A549 (cell line): Measurements from ENCODE around the gene PRRG3. TPM values are rescaled to one million over a fixed set of nuclear protein-coding genes. Genes with fewer than 3 reads are reported as not detected.

Source experiments
- ATAC-seq, 2 experiments: fragments of 200-7000 bp in 1 of 2; fragments of >200 bp in 1 of 2; cut with Nextera tagmentation in 1 of 2; cut with Tn5 transposase in 1 of 2; 3 replicates each; pipeline versions ENCODE4 v1.8.0 to v1.9.1; 2018 to 2020; ENCODE audit warnings: mild to moderate bottlenecking in 1 of 2, moderate library complexity in 1 of 2
- CTCF ChIA-PET: fragments of 300-600 bp; sonication (Branson Sonifier 250); formaldehyde crosslinking; extraction: SDS; loops from one replicate; lab custom pipeline; 2021; ENCODE audit warnings: antibody characterized with exemption, inconsistent platforms; lab: Yijun Ruan, JAX
- POLR2A ChIA-PET: fragments of 350-600 bp; formaldehyde crosslinking; extraction: SDS; loops from one replicate; lab custom pipeline; 2021; ENCODE audit warnings: antibody characterized with exemption, inconsistent platforms; lab: Yijun Ruan, JAX
- DNase-seq, 2 experiments: peaks; one replicate each; pipeline versions ENCODE4 v3.0.0 to v3.0.0-alpha.2; 2011 to 2016; ENCODE audit warnings: low read depth in 1 of 2, low spot score in 1 of 2
- FAIRE-seq: peaks from 2 replicates; lab custom pipeline; 2011; peaks lifted over from hg19 to GRCh38; lab: Jason Lieb, UNC
- H3K27ac ChIP-seq, 2 experiments: fragments of >200 bp; sonication (Bioruptor Twin); formaldehyde crosslinking; 3 replicates each; pipeline ENCODE4 v1.5.1; 2016 to 2017
- H3K4me1 ChIP-seq: fragments of >200 bp; sonication (Bioruptor Twin); formaldehyde crosslinking; 3 replicates; pipeline ENCODE4 v1.6.1; 2016
- H3K4me2 ChIP-seq: fragments of >200 bp; sonication (Bioruptor Twin); formaldehyde crosslinking; 3 replicates; pipeline ENCODE4 v1.6.1; 2016
- H3K4me3 ChIP-seq: fragments of >200 bp; sonication (Bioruptor Twin); formaldehyde crosslinking; 3 replicates; pipeline ENCODE4 v1.5.1; 2016
- H3K9me3 ChIP-seq: fragments of >200 bp; sonication (Bioruptor Twin); formaldehyde crosslinking; 3 replicates; pipeline ENCODE4 v1.6.1; 2016
- CBX8 ChIP-seq: fragments of 200-600 bp; sonication (generic); IDR thresholded peaks from 2 replicates; pipeline ENCODE4 v1.6.1; 2016
- CEBPB ChIP-seq, 2 experiments: fragments of >200 bp in 1 of 2; sonication (Bioruptor Twin) in 1 of 2; formaldehyde crosslinking in 1 of 2; IDR thresholded peaks; 2 replicates each; pipeline ENCODE4 v1.6.1; 2012 to 2016
- CHD2 ChIP-seq: fragments of 150-350 bp; IDR thresholded peaks from 2 replicates; pipeline ENCODE4 v1.6.1; 2014; ENCODE audit warnings: low read length; ENCODE audit not compliant: partially characterized antibody
- FOXS1 ChIP-seq: fragments of 250-450 bp; sonication (Bioruptor Pico); IDR thresholded peaks from 2 replicates; pipeline ENCODE4 v1.5.0; 2020; ENCODE audit warnings: mild to moderate bottlenecking, moderate library complexity
- GATA3 ChIP-seq: IDR thresholded peaks from 2 replicates; pipeline ENCODE4 v1.6.1; 2012; ENCODE audit warnings: borderline replicate concordance
- HDAC2 ChIP-seq: fragments of 200-600 bp; sonication (generic); IDR thresholded peaks from 2 replicates; pipeline ENCODE4 v1.6.1; 2016
- HEYL ChIP-seq: fragments of 250-450 bp; sonication (Bioruptor Pico); IDR thresholded peaks from 2 replicates; pipeline ENCODE4 v1.8.0; 2021; ENCODE audit warnings: mild to moderate bottlenecking, moderate library complexity
- JUN ChIP-seq, 2 experiments: fragments of >200 bp; sonication (Bioruptor Twin); formaldehyde crosslinking; IDR thresholded peaks; 2 replicates in 1 of 2; 3 replicates in 1 of 2; pipeline ENCODE4 v1.6.1; 2016 to 2017
- JUNB ChIP-seq: fragments of >200 bp; sonication (Bioruptor Twin); formaldehyde crosslinking; IDR thresholded peaks from 2 replicates; pipeline ENCODE4 v1.6.1; 2016
- MAFK ChIP-seq: fragments of 450-650 bp; IDR thresholded peaks from 2 replicates; pipeline ENCODE4 v1.6.1; 2014; ENCODE audit not compliant: partially characterized antibody
- NFE2L2 ChIP-seq: fragments of 150-350 bp; conservative IDR thresholded peaks from 2 replicates; pipeline ENCODE4 v1.6.1; 2014; ENCODE audit warnings: low read length
- POLR2A ChIP-seq: IDR thresholded peaks from 2 replicates; pipeline ENCODE4 v1.6.1; 2012; ENCODE audit warnings: mild to moderate bottlenecking, low read length
- RAD21 ChIP-seq, 2 experiments: fragments of >200 bp in 1 of 2; sonication (Bioruptor Twin) in 1 of 2; formaldehyde crosslinking in 1 of 2; IDR thresholded peaks in 1 of 2; conservative IDR thresholded peaks in 1 of 2; 2 replicates in 1 of 2; 3 replicates in 1 of 2; pipeline ENCODE4 v1.6.1; 2012 to 2018; ENCODE audit warnings: inconsistent platforms in 1 of 2
- RARB ChIP-seq: fragments of 250-450 bp; sonication (Bioruptor Pico); IDR thresholded peaks from 2 replicates; pipeline ENCODE4 v1.8.0; 2021; ENCODE audit warnings: mild to moderate bottlenecking, moderate library complexity
- RCOR1 ChIP-seq: fragments of 150-350 bp; IDR thresholded peaks from 2 replicates; pipeline ENCODE4 v1.6.1; 2014; ENCODE audit warnings: antibody characterized with exemption, low read length, low read depth
- RFX5 ChIP-seq: fragments of 450-650 bp; IDR thresholded peaks from 2 replicates; pipeline ENCODE4 v1.7.1; 2014; ENCODE audit warnings: antibody characterized with exemption, mild to moderate bottlenecking, moderate library complexity
- SMC3 ChIP-seq: fragments of >200 bp; sonication (Bioruptor Twin); formaldehyde crosslinking; IDR thresholded peaks from 3 replicates; pipeline ENCODE4 v1.6.1; 2018; ENCODE audit warnings: inconsistent platforms
- SREBF2 ChIP-seq: fragments of 450-650 bp; IDR thresholded peaks from 2 replicates; pipeline ENCODE4 v1.6.1; 2014; ENCODE audit warnings: mild to moderate bottlenecking, moderate library complexity
- TFCP2L1 ChIP-seq: fragments of 250-450 bp; sonication (Bioruptor Pico); IDR thresholded peaks from 2 replicates; pipeline ENCODE4 v1.5.0; 2021; ENCODE audit warnings: mild to moderate bottlenecking
- ZC3H11A ChIP-seq: fragments of 450-650 bp; IDR thresholded peaks from 2 replicates; pipeline ENCODE4 v1.6.1; 2014; ENCODE audit warnings: antibody characterized with exemption, mild to moderate bottlenecking
- ZSCAN20 ChIP-seq: fragments of 250-450 bp; sonication (Bioruptor Pico); IDR thresholded peaks from 2 replicates; pipeline ENCODE4 v1.8.0; 2022; ENCODE audit warnings: mild to moderate bottlenecking, moderate library complexity
- WGBS: methylation state at CpG from one replicate; pipeline ENCODE4 v1.1.6; 2017; ENCODE audit errors: missing lambda C conversion rate; 5-methylcytosine and 5-hydroxymethylcytosine counted together
- polyA plus RNA-seq, 4 experiments: library from polyadenylated mRNA; depleted of rRNA in 3 of 4; stranded (reverse); fragments of >200 nt; fragmentation: RNase III in 1 of 4; extraction: RNeasy Plus Mini Kit Qiagen cat#74134 plus additional on column Dnase treatment in 1 of 4; gene quantifications; 2 replicates in 3 of 4; 3 replicates in 1 of 4; pipeline ENCODE4 v1.2.3, GENCODE V29; 2011 to 2017
- TF ChIP-seq, protein P1 (sequence below): IDR thresholded peaks from 2 replicates; pipeline ENCODE4 v1.6.1; 2012
- TF ChIP-seq, protein P2 (sequence below): fragments of >200 bp; sonication (Bioruptor Twin); formaldehyde crosslinking; IDR thresholded peaks from 3 replicates; pipeline ENCODE4 v1.5.1; 2016
- TF ChIP-seq, protein P3 (sequence below): fragments of >200 bp; sonication (Bioruptor Twin); formaldehyde crosslinking; IDR thresholded peaks from 2 replicates; pipeline ENCODE4 v1.6.1; 2016
- TF ChIP-seq, protein P4 (sequence below): fragments of 200-600 bp; sonication (generic); IDR thresholded peaks from 2 replicates; pipeline ENCODE4 v1.6.1; 2016; ENCODE audit warnings: antibody characterized with exemption, mild to moderate bottlenecking, moderate library complexity
- TF ChIP-seq, protein P5 (sequence below): fragments of 450-650 bp; IDR thresholded peaks from 2 replicates; pipeline ENCODE4 v1.6.1; 2014; ENCODE audit warnings: antibody characterized with exemption

PRRG3 gene
- polyA plus RNA-seq, 2 of the 4 experiments (the other 2 are of a cell fraction) = not detected

DNA sequence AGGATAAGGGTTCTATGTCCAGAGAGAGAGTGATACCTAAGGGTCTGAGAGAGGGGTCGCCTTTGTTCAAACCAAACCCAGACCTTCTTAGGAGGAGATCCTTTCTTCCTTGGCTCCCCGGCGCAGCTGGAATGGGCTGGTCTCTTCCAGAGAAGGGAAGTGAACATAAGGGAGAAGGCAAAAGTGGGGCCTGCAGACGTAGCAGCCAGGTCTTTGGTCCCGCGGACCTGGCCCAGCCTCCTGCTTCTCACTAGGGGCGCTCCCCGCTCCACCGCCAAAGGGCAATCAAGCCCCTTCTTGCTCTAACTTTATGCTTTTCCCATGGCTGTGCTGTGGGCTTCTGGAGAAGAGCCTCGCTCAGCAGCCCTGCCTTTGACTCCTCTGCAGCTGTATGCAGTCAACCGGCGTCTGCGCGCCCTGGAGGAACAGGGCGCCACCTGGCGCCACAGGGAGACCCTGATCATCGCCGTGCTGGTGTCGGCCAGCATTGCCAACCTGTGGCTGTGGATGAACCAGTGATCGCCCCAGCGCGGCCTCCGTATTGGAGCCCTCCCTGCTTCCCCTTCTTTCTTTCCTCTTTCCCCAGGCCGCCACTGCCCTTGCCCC lies 27.1 kb downstream of the PRRG3 start:
- FAIRE-seq = no peak
- Histone ChIP-seq H3K27ac (no peak overlapping the region), H3K9me3 (no peaks in the 10 kb centered on the region)
- POLR2A ChIA-PET = no interaction called here
- TF ChIP-seq, protein P1, sequence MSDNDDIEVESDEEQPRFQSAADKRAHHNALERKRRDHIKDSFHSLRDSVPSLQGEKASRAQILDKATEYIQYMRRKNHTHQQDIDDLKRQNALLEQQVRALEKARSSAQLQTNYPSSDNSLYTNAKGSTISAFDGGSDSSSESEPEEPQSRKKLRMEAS = no peak
- TF ChIP-seq RARB = no peak
- no peak for TF ChIP-seq MAFK
- TF ChIP-seq CHD2 = no peak
- no peak for TF ChIP-seq GATA3
- TF ChIP-seq FOXS1 (CRISPR knock-in tag) = no peak
- no peak for TF ChIP-seq SREBF2
- TF ChIP-seq CBX8 = no peak
- TF ChIP-seq SMC3 = peak; percentile 20; the same call in 1 of the 3 replicates
- no peak for TF ChIP-seq JUNB
- no peak for TF ChIP-seq ZSCAN20 (CRISPR knock-in tag)
- no peak for TF ChIP-seq ZC3H11A
- TF ChIP-seq CEBPB (IDR thresholded peaks at IDR 0.05) = no peak
- TF ChIP-seq, protein P2, sequence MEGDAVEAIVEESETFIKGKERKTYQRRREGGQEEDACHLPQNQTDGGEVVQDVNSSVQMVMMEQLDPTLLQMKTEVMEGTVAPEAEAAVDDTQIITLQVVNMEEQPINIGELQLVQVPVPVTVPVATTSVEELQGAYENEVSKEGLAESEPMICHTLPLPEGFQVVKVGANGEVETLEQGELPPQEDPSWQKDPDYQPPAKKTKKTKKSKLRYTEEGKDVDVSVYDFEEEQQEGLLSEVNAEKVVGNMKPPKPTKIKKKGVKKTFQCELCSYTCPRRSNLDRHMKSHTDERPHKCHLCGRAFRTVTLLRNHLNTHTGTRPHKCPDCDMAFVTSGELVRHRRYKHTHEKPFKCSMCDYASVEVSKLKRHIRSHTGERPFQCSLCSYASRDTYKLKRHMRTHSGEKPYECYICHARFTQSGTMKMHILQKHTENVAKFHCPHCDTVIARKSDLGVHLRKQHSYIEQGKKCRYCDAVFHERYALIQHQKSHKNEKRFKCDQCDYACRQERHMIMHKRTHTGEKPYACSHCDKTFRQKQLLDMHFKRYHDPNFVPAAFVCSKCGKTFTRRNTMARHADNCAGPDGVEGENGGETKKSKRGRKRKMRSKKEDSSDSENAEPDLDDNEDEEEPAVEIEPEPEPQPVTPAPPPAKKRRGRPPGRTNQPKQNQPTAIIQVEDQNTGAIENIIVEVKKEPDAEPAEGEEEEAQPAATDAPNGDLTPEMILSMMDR = 0 out of 3 replicates have a peak, but pooled peaks have one; percentile 13
- TF ChIP-seq RAD21 (conservative IDR thresholded peaks at IDR 0.05 in 1 of 2, IDR thresholded peaks at IDR 0.05 in 1 of 2) = peak in 1 of 2 experiments; percentile 28; a peak in 1 of 5 replicates
- no peak for TF ChIP-seq HDAC2
- TF ChIP-seq, all 56 proteins: peak for 3
- WGBS = 71% methylated on average over 12 of the region's 24 CpGs
- DNase-seq (peak; percentile 5 to 12), ATAC-seq (peak; percentile 50 to 89; a peak in 5 of 6 replicates)
- no peak overlapping the region for H3K4me3 ChIP-seq
- CTCF ChIA-PET = no interaction called here
- no peaks in the 10 kb centered on the region for H3K4me1 ChIP-seq
- no peak overlapping the region for H3K4me2 ChIP-seq

DNA sequence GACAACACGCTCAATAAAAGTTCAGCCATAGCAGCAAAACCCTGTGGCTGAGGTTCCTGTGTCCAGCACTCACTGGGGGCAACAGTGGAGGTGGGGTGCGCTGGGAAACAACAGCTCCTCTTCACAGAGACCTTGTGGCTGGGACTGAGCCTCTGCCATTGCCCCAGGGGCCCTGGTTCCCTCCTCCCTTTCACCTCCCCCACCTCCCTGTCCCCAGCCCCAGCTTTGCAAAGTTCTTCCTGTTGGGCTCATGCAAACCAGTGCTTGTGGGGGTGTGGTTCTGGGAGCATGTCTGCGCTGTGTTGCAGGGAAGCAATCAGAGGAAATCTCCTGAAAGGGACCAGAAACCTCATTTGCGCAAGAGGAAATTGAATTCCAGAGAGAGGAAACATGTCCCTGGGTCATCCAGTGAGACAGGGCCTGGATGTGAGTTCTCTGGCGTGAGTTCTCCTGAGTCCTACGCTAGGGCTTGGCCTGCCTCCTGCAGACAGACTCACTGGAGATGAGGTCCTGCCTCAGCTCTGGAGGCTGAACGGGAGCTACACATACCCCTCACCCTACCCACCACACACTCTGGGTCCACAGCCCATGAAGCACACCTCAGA lies 28.0 kb downstream of the PRRG3 start:
- H3K27ac ChIP-seq = no peak overlapping the region
- no peaks in the 10 kb centered on the region for H3K4me1 ChIP-seq
- TF ChIP-seq, protein P3, sequence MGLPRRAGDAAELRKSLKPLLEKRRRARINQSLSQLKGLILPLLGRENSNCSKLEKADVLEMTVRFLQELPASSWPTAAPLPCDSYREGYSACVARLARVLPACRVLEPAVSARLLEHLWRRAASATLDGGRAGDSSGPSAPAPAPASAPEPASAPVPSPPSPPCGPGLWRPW = no peak
- TF ChIP-seq RFX5 (no peak), CEBPB (IDR thresholded peaks at IDR 0.05) (no peak), NFE2L2 (no peak), RAD21 (conservative IDR thresholded peaks at IDR 0.05 in 1 of 2, IDR thresholded peaks at IDR 0.05 in 1 of 2) (no peak), JUN (IDR thresholded peaks at IDR 0.05) (no peak), POLR2A (no peak), ZSCAN20 (CRISPR knock-in tag) (no peak), RARB (no peak), FOXS1 (CRISPR knock-in tag) (no peak), RCOR1 (no peak), HEYL (no peak), SREBF2 (no peak), JUNB (no peak), TFCP2L1 (CRISPR knock-in tag) (no peak)
- TF ChIP-seq, protein P1 = no peak
- TF ChIP-seq, protein P4, sequence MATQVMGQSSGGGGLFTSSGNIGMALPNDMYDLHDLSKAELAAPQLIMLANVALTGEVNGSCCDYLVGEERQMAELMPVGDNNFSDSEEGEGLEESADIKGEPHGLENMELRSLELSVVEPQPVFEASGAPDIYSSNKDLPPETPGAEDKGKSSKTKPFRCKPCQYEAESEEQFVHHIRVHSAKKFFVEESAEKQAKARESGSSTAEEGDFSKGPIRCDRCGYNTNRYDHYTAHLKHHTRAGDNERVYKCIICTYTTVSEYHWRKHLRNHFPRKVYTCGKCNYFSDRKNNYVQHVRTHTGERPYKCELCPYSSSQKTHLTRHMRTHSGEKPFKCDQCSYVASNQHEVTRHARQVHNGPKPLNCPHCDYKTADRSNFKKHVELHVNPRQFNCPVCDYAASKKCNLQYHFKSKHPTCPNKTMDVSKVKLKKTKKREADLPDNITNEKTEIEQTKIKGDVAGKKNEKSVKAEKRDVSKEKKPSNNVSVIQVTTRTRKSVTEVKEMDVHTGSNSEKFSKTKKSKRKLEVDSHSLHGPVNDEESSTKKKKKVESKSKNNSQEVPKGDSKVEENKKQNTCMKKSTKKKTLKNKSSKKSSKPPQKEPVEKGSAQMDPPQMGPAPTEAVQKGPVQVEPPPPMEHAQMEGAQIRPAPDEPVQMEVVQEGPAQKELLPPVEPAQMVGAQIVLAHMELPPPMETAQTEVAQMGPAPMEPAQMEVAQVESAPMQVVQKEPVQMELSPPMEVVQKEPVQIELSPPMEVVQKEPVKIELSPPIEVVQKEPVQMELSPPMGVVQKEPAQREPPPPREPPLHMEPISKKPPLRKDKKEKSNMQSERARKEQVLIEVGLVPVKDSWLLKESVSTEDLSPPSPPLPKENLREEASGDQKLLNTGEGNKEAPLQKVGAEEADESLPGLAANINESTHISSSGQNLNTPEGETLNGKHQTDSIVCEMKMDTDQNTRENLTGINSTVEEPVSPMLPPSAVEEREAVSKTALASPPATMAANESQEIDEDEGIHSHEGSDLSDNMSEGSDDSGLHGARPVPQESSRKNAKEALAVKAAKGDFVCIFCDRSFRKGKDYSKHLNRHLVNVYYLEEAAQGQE = no peak
- TF ChIP-seq, protein P2 = no peak
- TF ChIP-seq, protein P5, sequence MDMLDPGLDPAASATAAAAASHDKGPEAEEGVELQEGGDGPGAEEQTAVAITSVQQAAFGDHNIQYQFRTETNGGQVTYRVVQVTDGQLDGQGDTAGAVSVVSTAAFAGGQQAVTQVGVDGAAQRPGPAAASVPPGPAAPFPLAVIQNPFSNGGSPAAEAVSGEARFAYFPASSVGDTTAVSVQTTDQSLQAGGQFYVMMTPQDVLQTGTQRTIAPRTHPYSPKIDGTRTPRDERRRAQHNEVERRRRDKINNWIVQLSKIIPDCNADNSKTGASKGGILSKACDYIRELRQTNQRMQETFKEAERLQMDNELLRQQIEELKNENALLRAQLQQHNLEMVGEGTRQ = no peak
- TF ChIP-seq, all 56 proteins: peak for 0
- no peak for ATAC-seq
- no peak overlapping the region for H3K4me3 ChIP-seq
- POLR2A ChIA-PET = no interaction called here
- CTCF ChIA-PET = no interaction called here
- 63% methylated on average over 3 of the region's 7 CpGs for WGBS
- DNase-seq = no peak
- FAIRE-seq = no peak
- no peaks in the 10 kb centered on the region for H3K9me3 ChIP-seq
- no peak overlapping the region for H3K4me2 ChIP-seq
